AG08396 (cell line): ENCODE results near the gene GTPBP6.
A peak's percentile ranks its signal among the peaks of the same experiment; 100 is the strongest.
"Not testable (repeated sequence)": the region's sequence is repeated elsewhere in the genome, so short reads cannot be mapped to it uniquely, and the experiment has no call there.

Source experiments
- DNase-seq: peaks from one replicate; pipeline ENCODE4 v3.0.0; 2012; ENCODE audit warnings: low spot score, mixed read lengths

Gene GTPBP6

DNA sequence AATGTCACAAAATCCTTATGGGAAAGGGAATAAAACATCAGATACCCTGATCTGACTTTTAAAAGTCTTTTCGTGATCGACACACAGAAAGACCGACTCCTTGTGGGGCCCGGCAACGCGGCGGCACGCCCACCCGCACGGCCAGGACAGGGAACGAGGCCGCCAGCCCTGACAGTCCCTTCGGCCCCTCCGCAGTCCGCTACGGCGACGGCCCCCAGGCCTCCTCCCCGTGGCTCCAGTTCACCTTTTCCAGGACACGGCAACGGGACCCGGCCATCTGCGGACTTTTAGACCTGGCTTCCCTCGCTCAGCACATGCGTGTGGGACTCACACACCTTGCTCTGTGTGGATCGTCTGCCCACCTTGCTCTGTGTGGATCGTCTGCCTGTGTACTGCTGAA lies 33.6 kb upstream of the GTPBP6 start:
- DNase-seq = no peak

DNA sequence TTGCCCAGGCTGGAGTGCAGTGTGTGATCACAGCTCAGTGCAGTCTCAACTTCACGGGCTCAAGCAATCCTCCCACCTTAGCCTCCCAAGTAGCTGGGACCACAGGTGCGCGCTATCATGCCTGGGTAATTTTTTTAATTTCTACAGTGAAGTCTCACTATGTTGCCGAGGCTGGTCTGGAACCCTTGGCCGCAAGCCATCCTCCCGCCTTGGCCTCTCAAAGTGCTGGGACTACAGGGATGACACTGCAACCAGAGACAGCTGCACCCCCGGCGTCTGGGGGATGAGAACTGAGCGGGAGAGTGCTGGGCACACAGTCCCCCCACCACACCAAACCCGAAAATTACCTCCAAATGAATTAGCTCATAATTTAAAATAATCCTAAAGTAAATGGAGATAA lies 33.1 kb upstream of the GTPBP6 start:
- DNase-seq = no peak

DNA sequence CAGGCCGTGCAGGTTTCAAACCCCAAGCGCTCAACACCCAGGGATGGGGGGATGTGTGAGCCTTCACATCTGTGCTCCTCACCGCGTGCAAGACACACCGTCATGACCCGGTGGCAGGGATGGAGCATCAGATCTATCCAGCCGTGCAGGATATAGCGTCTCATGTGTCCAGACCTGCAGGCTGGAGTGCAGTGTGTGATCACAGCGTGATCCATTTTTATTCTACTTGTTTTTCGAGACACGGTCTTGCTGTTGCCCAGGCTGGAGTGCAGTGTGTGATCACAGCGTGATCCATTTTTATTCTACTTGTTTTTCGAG lies 32.7 kb upstream of the GTPBP6 start:
- not testable (repeated sequence) for DNase-seq

DNA sequence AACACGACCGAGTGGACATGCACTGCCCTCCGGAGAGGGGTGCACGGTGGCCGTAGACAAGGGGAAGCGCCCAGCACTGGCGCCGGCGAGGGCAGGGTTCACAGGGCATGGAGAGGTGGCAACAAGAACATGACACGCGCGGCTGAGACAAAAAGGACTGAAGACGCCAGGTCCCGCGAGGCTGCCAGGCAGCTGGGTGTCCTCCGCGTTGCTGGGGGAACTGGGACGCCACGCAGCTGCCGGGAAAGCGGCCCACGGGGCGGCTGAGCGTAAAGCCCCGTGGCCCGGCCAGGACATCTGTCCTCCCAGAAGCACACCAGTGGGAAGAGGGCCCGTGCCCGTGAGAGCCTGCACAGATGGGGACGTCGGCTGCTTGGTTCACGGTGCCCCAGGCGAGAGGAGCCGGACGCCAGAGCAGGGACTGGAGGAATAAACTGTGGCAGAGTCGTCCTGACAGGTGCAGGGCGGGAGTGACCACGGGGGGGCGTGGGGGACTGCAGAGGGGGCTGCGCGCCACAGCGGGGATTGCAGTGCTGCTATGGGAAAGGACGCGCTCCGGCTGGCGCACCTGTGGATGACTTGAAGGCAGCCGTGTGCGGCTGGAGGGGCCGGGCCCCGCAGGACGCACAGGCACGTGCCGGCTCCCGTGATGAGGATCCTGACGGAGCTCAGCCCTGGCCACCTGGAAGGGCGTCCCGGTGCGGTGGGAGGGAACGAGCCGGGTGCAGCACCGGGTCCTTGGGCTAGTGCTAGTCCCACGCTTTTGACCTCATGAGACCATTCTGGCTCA lies 32.1 kb upstream of the GTPBP6 start:
- DNase-seq = no peak

DNA sequence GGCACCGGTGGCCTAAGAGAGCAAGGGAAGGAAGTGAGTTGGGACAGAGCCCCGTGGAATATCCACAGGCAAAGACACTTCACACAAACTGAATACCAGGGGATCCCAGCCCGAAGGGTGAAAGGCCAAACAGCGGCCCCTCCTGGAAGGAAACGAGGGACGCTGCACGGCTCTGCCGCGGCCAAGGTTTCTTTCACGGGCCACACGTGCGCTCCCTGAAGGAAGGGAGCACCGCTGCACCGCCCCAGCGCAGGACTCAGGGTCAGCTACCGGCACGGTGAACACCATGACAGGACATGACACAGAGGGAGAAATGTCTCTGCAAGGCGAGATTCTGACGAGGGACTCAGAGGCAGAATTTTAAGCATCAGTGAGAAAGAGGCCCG lies 31.5 kb upstream of the GTPBP6 start:
- DNase-seq = no peak

DNA sequence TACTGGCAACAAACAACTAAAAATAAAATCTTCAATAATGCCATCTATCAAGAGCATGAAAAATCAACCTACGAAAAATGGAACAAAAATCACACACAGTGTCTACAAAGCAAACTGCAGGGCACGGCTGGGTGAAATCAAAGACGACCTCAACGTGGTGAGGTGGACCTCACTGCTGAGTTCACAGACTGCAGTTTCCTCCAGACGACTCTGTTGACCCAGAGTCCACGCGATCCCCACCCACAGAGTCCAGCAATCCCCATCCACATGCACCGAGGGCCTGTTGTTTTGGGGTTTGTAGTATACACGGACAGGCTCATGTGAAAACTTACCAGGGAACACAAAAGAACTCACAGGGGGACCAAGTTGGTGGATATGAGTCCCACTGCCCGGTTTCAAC lies 31.1 kb upstream of the GTPBP6 start:
- DNase-seq = no peak

DNA sequence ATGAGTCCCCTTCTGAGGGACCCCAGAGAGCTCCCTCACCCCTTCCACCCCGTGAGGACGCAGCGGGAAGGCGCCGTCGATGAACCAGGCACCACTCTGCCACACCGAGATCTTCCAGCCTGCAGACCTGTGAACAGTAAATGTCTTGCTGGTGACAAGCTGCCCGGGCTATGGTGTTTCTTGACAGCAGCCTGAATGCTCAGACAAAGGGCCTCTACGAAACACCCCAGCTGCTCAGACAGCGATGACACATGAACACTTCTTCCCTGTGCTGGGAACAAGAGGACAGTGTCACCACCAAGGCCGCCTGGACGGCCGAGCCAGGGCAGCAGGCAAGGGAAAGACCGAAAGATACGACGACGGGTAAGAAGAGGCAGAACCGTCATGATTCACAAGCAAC lies 30.6 kb upstream of the GTPBP6 start:
- no peak for DNase-seq

DNA sequence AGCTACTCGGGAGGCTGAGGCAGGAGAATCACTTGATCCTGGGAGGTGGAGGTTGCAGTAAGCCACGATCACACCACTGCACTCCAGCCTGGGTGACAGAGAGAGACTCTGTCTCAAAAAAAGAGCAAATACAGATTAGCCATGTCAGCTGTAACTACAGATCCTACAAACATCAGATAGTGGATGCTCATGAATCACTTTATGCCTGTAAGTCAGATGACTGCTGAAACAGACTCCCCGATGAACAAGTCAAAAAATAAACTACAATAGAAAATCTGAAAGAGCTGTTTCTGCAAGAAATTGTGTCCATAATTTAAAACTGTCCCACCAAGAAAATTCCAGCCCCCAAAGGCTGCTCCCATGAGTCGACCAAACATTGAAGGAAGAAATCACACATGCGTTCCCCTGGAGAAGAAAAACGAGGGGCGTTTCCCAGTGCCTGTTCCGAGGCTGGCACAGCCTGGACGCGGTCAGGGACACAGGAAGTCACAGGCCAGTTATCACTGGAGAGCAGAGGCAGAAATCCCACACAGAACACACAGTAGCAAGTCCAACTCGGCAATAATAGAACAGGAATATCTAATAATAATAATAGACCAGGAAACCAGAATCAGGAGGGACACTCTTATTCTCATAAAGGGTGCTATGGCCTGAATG lies 30.0 kb upstream of the GTPBP6 start:
- peak; percentile 50 for DNase-seq

DNA sequence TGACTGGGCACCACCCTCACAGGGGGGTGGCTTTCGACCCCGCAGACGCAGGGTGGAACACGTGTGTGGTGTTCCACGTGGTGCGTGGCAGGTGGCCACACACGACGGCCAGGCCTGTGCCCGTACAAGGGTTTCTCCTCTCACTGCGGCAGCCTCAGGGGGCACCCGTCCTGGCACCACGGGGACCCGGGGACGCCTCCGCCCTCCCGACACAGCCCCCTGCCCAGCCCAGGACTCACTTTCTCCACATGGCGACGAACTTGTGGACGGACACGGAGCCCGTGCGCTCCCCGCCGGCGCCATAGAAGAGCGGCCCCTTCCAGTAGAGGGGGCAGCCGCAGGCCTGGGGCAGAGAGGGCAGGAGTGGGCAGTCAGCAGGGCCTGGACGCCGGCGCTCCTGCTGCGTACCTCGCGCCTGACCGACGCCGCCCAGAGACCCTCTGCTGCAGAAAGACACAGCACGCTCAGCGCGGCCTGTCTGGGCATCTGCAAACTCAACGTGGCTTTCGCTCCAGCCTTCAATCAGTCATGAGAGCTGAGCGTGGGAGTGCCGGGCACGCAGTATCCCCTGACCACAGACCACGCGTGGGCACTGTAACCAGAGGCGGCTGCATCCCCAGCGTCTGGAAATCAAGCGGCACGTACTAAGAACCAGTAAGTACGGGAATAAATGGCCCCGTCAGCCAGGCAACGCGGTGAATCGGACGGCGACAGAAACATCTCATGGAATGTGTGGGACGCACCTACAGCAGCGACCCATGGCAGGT lies 28.9 kb upstream of the GTPBP6 start:
- DNase-seq = no peak

DNA sequence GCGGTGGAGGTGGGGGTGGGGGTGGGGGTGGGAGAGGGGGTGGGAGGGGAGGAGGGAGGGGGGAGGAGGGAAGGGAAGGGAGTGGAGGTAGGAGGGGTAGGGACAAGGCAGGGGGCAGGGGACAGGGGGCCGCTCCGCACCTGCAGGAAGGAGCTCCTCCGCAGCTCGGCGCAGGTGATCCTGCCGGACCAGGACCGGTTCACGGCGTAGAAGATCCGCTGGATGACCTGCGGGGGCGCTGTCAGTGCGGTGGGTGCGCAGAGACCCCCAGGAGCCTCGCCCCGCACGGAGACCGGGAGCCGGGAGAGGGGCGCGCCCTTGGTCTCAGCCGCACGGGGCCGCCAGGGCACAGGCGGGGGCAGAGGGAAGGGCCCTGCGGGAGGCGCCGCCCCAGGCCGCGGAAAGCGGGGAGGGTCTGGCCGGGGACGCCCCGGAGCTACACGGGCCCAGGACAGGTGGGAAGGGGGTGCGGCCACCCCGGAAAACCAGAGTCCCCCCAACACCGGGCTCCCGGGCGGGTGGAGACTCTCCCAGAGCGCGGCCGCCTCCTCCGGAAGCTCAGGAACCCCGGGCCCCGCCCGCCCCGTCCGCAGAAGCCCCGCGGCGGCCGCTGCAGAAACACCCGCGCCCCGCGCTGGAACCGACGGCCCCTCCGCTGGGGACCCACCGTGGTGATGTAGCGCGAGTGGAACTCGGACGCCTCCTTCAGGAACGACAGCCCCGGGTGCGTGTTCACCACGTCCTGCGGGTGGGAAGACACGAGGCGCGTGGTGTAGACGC lies 27.6 kb upstream of the GTPBP6 start:
- no peak for DNase-seq

DNA sequence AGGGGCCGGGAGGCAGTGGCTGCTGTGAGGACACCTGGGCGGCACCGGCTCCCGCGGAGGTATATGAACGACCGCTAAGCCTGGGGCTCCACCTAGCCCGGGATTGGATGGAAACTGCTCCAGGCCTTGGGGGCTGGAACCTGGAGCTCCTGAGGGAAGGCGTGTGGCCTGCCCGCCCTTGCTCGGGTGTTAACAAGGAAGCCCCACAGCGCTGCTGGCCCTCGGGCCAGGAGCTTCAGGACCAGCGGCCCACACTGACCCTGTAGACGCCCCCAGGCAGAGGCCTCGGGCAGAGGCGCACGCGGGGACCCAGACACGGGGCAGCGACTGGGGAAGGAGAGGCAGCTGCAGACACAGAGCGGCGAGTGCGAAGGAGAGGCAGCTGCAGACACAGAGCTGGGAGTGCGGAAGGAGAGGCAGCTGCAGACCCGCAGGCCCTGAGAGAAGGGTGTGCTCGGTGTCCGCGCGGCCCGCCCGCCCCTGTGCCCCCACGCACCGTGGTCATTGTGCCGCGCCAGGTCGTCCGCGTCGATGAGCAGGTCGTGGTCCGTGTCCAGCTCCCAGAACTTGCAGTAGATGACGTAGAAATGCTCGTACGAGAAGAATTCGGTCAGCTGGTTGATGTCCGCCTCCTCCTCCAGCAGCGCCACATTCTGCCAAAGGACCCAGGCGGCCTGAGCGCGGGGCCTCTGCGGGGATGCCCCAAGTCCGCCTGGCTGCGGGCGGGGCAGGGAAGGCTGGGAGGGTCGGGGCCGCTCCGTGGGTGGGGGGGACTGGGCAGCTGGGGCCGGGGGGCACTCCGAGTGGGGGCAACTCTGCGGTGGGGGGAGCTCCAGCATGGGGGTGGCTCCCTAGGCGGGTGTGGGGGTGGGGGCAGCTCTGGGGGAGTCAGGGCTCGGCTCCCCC lies 26.7 kb upstream of the GTPBP6 start:
- DNase-seq = no peak

DNA sequence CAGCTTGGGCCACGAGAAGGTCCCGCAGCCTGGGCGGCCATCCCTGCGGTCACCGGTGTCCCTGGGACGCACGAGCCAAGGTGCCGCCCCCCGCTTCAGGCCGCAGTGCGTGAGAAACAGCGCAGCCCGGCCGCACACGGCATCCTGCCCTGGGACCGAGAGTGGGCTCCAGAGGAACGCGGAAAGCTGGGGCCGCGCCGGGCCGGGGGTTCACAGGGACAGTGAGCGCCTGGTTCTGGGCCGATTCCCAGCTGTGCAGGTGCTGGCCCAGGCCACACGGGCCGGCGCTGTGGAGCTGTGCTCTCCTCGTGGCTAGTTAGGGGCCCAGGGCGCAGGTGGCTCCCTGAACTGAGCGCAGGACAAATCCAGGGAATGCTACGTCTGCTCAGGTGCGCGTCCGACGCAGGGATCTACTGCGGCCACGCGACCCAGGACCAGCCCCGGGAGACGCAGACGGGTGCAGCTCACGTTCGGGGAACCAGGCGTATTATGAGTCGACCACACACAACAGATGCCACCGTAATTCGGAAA lies 25.8 kb upstream of the GTPBP6 start:
- DNase-seq = no peak

DNA sequence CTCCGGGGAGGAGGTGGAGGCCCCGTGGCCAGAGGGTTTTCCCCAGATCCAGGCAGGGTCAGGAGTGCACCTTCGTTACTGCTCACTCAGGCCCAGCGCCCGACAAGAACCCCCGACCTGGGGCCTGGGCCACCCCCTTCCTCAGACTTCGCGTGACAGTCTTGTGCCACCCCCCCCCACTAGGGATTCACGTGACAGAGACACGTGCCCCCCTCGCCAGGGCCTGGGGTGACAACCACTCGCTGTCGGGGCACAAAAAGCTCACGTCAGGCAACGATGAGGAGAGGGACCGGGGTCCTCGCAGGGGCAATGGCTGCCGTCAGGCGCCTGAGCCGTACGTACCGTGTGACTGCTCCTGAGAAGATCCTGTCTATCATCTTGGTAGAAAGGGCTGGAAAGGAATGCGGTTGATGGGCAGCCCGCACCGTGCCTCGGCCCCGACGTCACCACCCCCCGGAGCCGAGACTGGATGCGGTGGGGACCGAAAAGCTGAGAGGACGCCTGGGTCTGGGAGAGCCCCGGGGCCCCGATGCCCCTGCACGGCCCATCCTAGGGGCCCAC lies 23.0 kb upstream of the GTPBP6 start:
- no peak for DNase-seq

DNA sequence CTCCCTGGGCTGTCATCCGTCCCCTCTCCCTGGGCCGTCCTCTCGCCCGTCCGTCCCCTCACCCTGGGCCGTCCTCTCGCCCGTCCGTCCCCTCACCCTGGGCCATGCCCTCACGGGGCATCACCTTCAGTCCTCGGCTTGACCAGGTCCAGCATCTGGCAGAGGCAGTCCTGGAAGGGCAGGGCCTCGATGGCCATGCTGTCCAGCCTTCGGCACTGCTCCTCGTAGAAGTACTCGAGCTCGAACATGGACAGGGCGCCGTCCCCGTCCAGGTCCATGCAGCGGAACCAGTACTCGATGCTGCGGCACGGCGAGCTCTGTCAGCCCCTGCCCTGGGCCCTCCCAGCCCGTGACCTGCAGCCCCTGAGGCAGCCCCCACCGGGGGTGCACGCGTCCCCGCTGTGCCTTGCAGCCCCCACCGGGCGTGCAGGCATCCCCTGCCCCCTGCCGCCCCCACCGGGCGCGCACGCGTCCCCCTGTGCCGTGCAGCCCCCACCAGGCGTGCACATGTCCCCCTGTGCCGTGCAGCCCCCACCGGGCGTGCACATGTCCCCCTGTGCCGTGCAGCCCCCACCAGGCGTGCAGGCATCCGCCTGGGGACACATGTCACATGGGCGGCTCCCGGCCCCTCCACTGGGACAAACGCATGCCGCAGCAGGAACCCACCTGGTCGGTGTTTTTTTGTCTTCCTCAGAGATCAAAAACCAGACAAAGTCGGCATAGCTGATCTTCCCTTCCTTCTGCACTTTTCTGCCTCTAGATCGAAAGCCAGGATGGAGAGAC lies 22.2 kb upstream of the GTPBP6 start:
- DNase-seq = no peak

DNA sequence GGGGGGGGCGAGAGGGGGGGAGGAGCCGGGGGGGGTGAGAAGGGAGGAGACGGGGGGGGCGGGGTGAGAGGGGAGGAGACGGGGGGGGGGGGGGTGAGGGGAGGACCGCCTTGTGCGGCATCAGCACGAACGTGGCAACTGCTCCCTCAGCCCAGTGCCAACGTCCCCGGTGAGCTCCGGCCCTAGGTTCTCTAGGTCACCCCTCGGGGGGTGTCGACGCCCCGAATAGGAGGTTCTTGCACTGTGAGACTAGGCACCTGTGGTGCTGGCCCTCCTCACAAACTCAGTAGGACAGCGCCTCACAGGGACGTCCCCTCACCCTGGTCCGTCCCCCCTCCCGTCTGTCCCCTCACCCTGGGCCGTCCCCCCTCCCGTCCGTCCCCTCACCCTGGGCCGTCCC lies 21.5 kb upstream of the GTPBP6 start:
- DNase-seq = no peak

DNA sequence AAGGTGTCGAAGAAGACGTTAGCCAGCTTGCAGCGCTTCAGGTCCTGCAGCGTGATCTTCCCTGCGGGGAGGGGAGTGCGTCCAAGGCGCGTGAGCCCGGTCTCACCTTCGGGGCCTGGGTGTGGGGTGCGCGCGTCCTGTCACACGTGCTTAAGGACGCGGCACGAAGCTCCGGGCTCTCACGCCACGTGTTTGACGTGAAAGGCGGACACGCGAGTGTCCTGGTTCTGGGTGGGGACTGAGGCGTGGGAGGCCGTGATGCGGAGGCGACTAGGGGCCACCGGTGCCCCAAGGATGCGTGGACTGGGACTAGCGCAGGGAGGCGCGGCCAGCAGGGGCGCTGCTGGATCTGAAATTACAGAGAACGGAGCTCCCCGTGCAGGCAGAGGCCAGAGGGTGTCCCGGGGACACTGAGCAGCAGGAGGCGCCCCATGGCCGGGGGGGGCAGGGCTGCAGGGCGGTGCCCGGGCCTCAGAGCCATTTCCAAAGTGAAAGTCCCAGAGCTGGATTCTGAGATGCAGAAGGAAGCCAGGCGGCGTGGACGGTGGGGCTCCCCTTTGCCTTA lies 20.3 kb upstream of the GTPBP6 start:
- no peak for DNase-seq

DNA sequence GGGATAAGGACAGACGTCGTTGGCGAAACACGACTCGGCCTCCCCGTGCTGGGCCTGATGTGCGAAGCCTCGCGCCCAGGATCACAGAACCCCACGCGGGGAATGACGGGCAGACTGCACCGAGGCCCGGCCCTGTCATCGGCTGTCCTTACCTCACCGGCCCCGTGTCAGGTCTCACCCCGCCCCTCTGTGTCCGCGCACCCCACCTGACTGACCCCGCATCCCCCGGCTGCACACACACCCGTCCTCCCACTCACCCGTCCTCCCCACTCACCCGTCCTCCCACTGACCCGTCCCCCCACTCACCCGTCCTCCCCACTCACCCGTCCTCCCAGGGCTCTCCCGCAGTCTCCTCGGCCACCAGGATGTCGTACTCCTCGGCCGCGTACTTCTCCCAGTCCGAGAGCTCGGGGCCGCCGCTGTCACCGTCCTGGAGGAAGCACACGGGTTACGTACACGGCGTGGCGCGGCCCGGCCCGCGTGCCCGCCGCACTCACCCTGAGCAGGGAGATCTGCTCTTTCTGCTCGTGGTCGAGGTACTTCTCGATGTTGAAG lies 19.8 kb upstream of the GTPBP6 start:
- no peak for DNase-seq

DNA sequence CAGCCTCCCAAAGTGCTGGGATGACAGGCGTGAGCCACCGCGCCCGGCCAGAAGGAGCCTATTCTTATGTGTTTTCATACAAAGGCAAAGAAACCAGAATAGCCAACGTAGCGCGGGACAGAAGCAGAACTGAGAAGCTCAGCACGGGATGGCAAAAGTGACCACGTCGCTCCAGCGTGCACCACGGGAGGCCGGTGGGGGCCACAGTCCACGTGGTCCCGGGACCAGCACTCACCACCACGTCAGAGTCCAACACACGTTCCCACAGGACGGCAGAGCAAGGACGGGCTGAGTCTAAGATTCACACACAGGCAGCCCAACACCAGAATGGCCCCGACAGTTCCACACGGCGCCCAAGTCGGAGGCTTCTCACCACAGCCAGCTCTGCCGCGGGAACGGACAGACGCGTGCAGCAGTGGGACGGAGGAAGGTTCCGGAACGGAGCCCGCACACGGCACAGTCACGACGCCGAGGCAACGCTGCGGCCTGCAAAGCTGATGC lies 18.8 kb upstream of the GTPBP6 start:
- DNase-seq = no peak

DNA sequence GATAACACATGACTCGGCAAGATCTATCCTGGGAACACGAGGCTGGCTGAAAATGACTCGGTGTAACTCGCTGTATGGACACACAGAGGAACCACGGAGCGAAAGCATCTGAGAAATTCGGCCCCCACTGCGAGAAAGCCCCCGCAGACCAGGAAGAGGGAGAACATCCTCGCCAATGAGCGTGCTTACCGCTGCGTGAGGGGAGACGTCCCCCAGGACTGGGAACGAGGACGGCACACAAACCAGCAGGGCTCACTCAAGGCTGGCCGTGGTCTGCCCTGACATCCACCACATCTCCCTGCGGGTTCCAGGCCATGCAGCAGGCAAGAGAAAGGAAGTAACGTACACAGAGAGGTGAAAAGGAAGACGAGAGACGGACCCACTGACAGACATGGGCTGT lies 17.6 kb upstream of the GTPBP6 start:
- no peak for DNase-seq
